Measurements from ENCODE around the gene NPPA.

Gene NPPA

GRCh38 chr1:11845641-11846335 lies 1.8 kb downstream of the NPPA start:
- Histone ChIP-seq H3K4me3 (ENCODE audit: insufficient read depth, low read depth, low read length, poor library complexity, severe bottlenecking) (no peak overlapping the region), H3K9me3 (ENCODE audit: control insufficient read depth, low read length) (no peaks in the 10 kb centered on the region), H3K4me1 (ENCODE audit: control insufficient read depth, insufficient read depth, low read length, poor library complexity, severe bottlenecking) (no peaks in the 10 kb centered on the region), H3K27me3 (replicated peaks; ENCODE audit: control insufficient read depth, insufficient read depth, low read length, poor library complexity, severe bottlenecking) (no peaks in the 10 kb centered on the region), H3K27ac (ENCODE audit: insufficient read depth, low read length, poor library complexity, severe bottlenecking) (no peak overlapping the region), H3K36me3 (ENCODE audit: control insufficient read depth, insufficient read depth, low read length) (peaks cover 9% of the 10 kb centered on the region)
- no peak for DNase-seq

- DNase-seq: no peak
- Histone ChIP-seq H3K36me3 (ENCODE audit: control insufficient read depth, insufficient read depth, low read length) (peaks cover 31% of the 10 kb centered on the region), H3K27me3 (replicated peaks; ENCODE audit: control insufficient read depth, insufficient read depth, low read length, poor library complexity, severe bottlenecking) (no peaks in the 10 kb centered on the region), H3K4me1 (ENCODE audit: control insufficient read depth, insufficient read depth, low read length, poor library complexity, severe bottlenecking) (no peaks in the 10 kb centered on the region), H3K27ac (ENCODE audit: insufficient read depth, low read length, poor library complexity, severe bottlenecking) (no peak overlapping the region), H3K9me3 (ENCODE audit: control insufficient read depth, low read length) (no peaks in the 10 kb centered on the region), H3K4me3 (ENCODE audit: insufficient read depth, low read depth, low read length, poor library complexity, severe bottlenecking) (no peak overlapping the region)
Observed at GRCh38 chr1:11842154-11843041, 5.2 kb downstream of the NPPA start.

GRCh38 chr1:11841245-11842153 lies 6.1 kb downstream of the NPPA start:
- Histone ChIP-seq H3K4me3 (ENCODE audit: insufficient read depth, low read depth, low read length, poor library complexity, severe bottlenecking) (no peak overlapping the region), H3K27me3 (replicated peaks; ENCODE audit: control insufficient read depth, insufficient read depth, low read length, poor library complexity, severe bottlenecking) (no peaks in the 10 kb centered on the region), H3K9me3 (ENCODE audit: control insufficient read depth, low read length) (no peaks in the 10 kb centered on the region), H3K4me1 (ENCODE audit: control insufficient read depth, insufficient read depth, low read length, poor library complexity, severe bottlenecking) (no peaks in the 10 kb centered on the region), H3K36me3 (ENCODE audit: control insufficient read depth, insufficient read depth, low read length) (peaks cover 40% of the 10 kb centered on the region), H3K27ac (ENCODE audit: insufficient read depth, low read length, poor library complexity, severe bottlenecking) (no peak overlapping the region)
- no peak for DNase-seq

- no peaks in the 10 kb centered on the region for H3K9me3 ChIP-seq (ENCODE audit: control insufficient read depth, low read length)
- DNase-seq: no peak
- no peak overlapping the region for H3K27ac ChIP-seq (ENCODE audit: insufficient read depth, low read length, poor library complexity, severe bottlenecking)
- no peaks in the 10 kb centered on the region for H3K27me3 ChIP-seq (replicated peaks; ENCODE audit: control insufficient read depth, insufficient read depth, low read length, poor library complexity, severe bottlenecking)
- no peaks in the 10 kb centered on the region for H3K4me1 ChIP-seq (ENCODE audit: control insufficient read depth, insufficient read depth, low read length, poor library complexity, severe bottlenecking)
- no peak overlapping the region for H3K4me3 ChIP-seq (ENCODE audit: insufficient read depth, low read depth, low read length, poor library complexity, severe bottlenecking)
- H3K36me3 ChIP-seq (ENCODE audit: control insufficient read depth, insufficient read depth, low read length): peaks cover 47% of the 10 kb centered on the region
Observed at GRCh38 chr1:11839727-11840705, 7.6 kb downstream of the NPPA start.

- Histone ChIP-seq H3K4me1 (ENCODE audit: control insufficient read depth, insufficient read depth, low read length, poor library complexity, severe bottlenecking) (no peaks in the 10 kb centered on the region), H3K27ac (ENCODE audit: insufficient read depth, low read length, poor library complexity, severe bottlenecking) (no peak overlapping the region), H3K4me3 (ENCODE audit: insufficient read depth, low read depth, low read length, poor library complexity, severe bottlenecking) (no peak overlapping the region), H3K27me3 (replicated peaks; ENCODE audit: control insufficient read depth, insufficient read depth, low read length, poor library complexity, severe bottlenecking) (no peaks in the 10 kb centered on the region), H3K9me3 (ENCODE audit: control insufficient read depth, low read length) (no peaks in the 10 kb centered on the region), H3K36me3 (ENCODE audit: control insufficient read depth, insufficient read depth, low read length) (peaks cover 52% of the 10 kb centered on the region)
- peak; percentile 41 to 57 (median 55) for DNase-seq
Observed at GRCh38 chr1:11838349-11839272, 9.0 kb downstream of the NPPA start.

- H3K4me1 ChIP-seq (ENCODE audit: control insufficient read depth, insufficient read depth, low read length, poor library complexity, severe bottlenecking): no peaks in the 10 kb centered on the region
- H3K36me3 ChIP-seq (ENCODE audit: control insufficient read depth, insufficient read depth, low read length): peaks cover 57% of the 10 kb centered on the region
- no peak overlapping the region for H3K27ac ChIP-seq (ENCODE audit: insufficient read depth, low read length, poor library complexity, severe bottlenecking)
- no peaks in the 10 kb centered on the region for H3K27me3 ChIP-seq (replicated peaks; ENCODE audit: control insufficient read depth, insufficient read depth, low read length, poor library complexity, severe bottlenecking)
- H3K9me3 ChIP-seq (ENCODE audit: control insufficient read depth, low read length): no peaks in the 10 kb centered on the region
- H3K4me3 ChIP-seq (ENCODE audit: insufficient read depth, low read depth, low read length, poor library complexity, severe bottlenecking): no peak overlapping the region
- DNase-seq: no peak
Observed at GRCh38 chr1:11837767-11838348, 9.7 kb downstream of the NPPA start.

GRCh38 chr1:11836955-11837766 lies 10.4 kb downstream of the NPPA start:
- H3K27ac ChIP-seq (ENCODE audit: insufficient read depth, low read length, poor library complexity, severe bottlenecking): no peak overlapping the region
- DNase-seq: no peak
- no peak overlapping the region for H3K4me3 ChIP-seq (ENCODE audit: insufficient read depth, low read depth, low read length, poor library complexity, severe bottlenecking)
- peaks cover 57% of the 10 kb centered on the region for H3K36me3 ChIP-seq (ENCODE audit: control insufficient read depth, insufficient read depth, low read length)
- H3K27me3 ChIP-seq (replicated peaks; ENCODE audit: control insufficient read depth, insufficient read depth, low read length, poor library complexity, severe bottlenecking): no peaks in the 10 kb centered on the region
- no peaks in the 10 kb centered on the region for H3K9me3 ChIP-seq (ENCODE audit: control insufficient read depth, low read length)
- H3K4me1 ChIP-seq (ENCODE audit: control insufficient read depth, insufficient read depth, low read length, poor library complexity, severe bottlenecking): no peaks in the 10 kb centered on the region

Measured in effector memory CD4-positive, alpha-beta T cell (primary cell).